K562 (cell line): ENCODE measurements around the gene HOXD13. TPM values are rescaled to one million over a fixed set of nuclear protein-coding genes. Genes with fewer than 3 reads are reported as not detected.
A peak's percentile ranks its signal among the peaks of the same experiment; 100 is the strongest.

Source experiments
- BACH1 ChIP-seq: fragments of 200-800 bp; sonication (Bioruptor generic); IDR thresholded peaks from 2 replicates; pipeline ENCODE4 v1.6.1; 2016; ENCODE audit warnings: missing genetic modification characterization, missing compliant biosample characterization
- DMBX1 ChIP-seq: fragments of 250-450 bp; sonication (Bioruptor Pico); IDR thresholded peaks from 2 replicates; pipeline ENCODE4 v1.8.0; 2022; ENCODE audit warnings: inconsistent platforms, mild to moderate bottlenecking, moderate library complexity, borderline replicate concordance
- ETV1 ChIP-seq: fragments of 450-650 bp; conservative IDR thresholded peaks from 2 replicates; pipeline ENCODE4 v1.6.1; 2016; ENCODE audit warnings: missing genetic modification characterization, control low read depth, low read depth, missing compliant biosample characterization
- GABPB1 ChIP-seq: sonication (generic); formaldehyde crosslinking; IDR thresholded peaks from 2 replicates; pipeline ENCODE4 v1.8.0; 2022; ENCODE audit warnings: mild to moderate bottlenecking, missing genetic modification reagents
- MAFK ChIP-seq: IDR thresholded peaks from 2 replicates; pipeline ENCODE4 v1.6.1; 2011; ENCODE audit warnings: low read length, improper control_type of control experiment
- SMARCC2 ChIP-seq: fragments of 450-650 bp; IDR thresholded peaks from 2 replicates; pipeline ENCODE4 v1.6.1; 2017; ENCODE audit warnings: antibody characterized with exemption, moderate library complexity, mild to moderate bottlenecking, low read depth
- SMC3 ChIP-seq: conservative IDR thresholded peaks from 2 replicates; pipeline ENCODE4 v1.6.1; 2011; ENCODE audit warnings: low read depth, low read length, improper control_type of control experiment; ENCODE audit not compliant: insufficient read depth
- ZBTB17 ChIP-seq: fragments of 450-650 bp; formaldehyde crosslinking; IDR thresholded peaks from 2 replicates; pipeline ENCODE4 v1.4.0; 2020; ENCODE audit warnings: mild to moderate bottlenecking
- ZNF3 ChIP-seq: fragments of 250-450 bp; sonication (Bioruptor Pico); IDR thresholded peaks from 2 replicates; pipeline ENCODE4 v1.5.0; 2021; ENCODE audit warnings: mild to moderate bottlenecking, moderate library complexity
- polyA plus RNA-seq, 8 experiments: library from polyadenylated mRNA; depleted of rRNA in 4 of 8; stranded (reverse) in 5 of 8; unstranded in 3 of 8; fragments of >200 nt; fragmentation: Nextera tagmentation in 2 of 8; fragmentation: Illumina TruSeq in 1 of 8; extraction: Ambion mirVana in 2 of 8; extraction: Trizol in 1 of 8; gene quantifications; 2 replicates each; pipeline versions ENCODE4 v1.2.1 to v1.2.3, GENCODE V29; 2011 to 2014; ENCODE audit warnings: inconsistent platforms in 1 of 8, missing spikeins in 1 of 8
- total RNA-seq, 7 experiments: library from RNA; depleted of rRNA in 6 of 7; stranded (reverse); fragments of >200 nt in 6 of 7; fragmentation: Illumina TruSeq in 2 of 7; extraction: Trizol in 2 of 7; gene quantifications; 2 replicates each; pipeline versions ENCODE4 v1.2.1 to v1.2.3, GENCODE V29; 2011 to 2021; ENCODE audit warnings: low replicate concordance in 1 of 7
- TF ChIP-seq, protein P1 (sequence below): fragments of 450-650 bp; IDR thresholded peaks from 2 replicates; pipeline ENCODE4 v1.6.1; 2016; ENCODE audit warnings: low read depth
- TF ChIP-seq, protein P2 (sequence below): fragments of 450-650 bp; IDR thresholded peaks from 2 replicates; pipeline ENCODE4 v1.6.1; 2018; ENCODE audit not compliant: partially characterized antibody
- TF ChIP-seq, protein P3 (sequence below): IDR thresholded peaks from 2 replicates; pipeline ENCODE4 v1.6.1; 2011; ENCODE audit warnings: borderline replicate concordance, low read depth, mild to moderate bottlenecking, moderate library complexity, low read length; ENCODE audit not compliant: insufficient read depth, poor library complexity, severe bottlenecking

HOXD13 gene
- total and polyA plus RNA-seq, 9 of the 15 experiments (the other 6 are each of a cell fraction or from before 2014, with no cell fraction given): 0.03 to 0.04 TPM; not detected in 7

DNA sequence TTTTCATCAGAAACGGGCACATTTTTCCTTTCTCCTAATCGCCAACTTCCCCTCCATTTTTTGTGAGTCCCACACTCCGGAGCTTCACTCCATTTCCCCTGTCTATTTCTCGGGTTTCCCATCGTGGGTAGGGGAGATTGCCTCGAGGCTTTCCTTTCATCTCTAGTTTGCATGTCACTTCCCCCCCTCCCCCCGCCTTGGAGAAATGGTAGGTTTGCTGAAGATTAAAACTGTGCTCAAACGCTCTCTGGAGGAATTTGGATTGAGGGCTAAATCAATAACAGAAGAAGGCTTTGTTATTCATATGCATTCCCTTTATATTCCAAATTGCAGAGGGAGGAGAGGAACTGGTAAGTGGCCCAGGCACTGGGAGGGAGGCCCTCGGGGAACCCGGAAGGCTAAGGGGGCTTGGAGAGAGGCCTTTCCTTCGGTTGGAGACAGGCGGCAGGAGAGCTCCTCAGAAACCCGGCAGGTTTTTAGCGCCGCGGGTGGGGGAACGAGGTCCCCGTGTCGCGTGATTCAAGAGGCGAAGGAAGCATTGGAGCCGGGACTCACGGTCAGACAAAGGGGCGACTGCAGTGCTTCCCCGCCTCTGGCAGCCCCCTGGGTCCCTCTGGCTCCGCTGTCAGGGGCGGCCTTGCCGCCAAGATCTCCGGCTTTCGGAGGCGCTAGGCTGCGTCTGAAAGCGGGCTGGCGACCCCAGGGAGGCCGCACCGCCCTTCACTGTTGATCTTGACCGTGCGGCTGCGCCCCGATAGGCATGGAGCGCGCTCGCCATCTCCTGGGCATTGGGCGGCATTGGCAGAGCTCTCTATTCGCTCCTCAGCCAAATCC, 4.7 kb downstream of the HOXD13 start (continued):
- TF ChIP-seq, protein P1, sequence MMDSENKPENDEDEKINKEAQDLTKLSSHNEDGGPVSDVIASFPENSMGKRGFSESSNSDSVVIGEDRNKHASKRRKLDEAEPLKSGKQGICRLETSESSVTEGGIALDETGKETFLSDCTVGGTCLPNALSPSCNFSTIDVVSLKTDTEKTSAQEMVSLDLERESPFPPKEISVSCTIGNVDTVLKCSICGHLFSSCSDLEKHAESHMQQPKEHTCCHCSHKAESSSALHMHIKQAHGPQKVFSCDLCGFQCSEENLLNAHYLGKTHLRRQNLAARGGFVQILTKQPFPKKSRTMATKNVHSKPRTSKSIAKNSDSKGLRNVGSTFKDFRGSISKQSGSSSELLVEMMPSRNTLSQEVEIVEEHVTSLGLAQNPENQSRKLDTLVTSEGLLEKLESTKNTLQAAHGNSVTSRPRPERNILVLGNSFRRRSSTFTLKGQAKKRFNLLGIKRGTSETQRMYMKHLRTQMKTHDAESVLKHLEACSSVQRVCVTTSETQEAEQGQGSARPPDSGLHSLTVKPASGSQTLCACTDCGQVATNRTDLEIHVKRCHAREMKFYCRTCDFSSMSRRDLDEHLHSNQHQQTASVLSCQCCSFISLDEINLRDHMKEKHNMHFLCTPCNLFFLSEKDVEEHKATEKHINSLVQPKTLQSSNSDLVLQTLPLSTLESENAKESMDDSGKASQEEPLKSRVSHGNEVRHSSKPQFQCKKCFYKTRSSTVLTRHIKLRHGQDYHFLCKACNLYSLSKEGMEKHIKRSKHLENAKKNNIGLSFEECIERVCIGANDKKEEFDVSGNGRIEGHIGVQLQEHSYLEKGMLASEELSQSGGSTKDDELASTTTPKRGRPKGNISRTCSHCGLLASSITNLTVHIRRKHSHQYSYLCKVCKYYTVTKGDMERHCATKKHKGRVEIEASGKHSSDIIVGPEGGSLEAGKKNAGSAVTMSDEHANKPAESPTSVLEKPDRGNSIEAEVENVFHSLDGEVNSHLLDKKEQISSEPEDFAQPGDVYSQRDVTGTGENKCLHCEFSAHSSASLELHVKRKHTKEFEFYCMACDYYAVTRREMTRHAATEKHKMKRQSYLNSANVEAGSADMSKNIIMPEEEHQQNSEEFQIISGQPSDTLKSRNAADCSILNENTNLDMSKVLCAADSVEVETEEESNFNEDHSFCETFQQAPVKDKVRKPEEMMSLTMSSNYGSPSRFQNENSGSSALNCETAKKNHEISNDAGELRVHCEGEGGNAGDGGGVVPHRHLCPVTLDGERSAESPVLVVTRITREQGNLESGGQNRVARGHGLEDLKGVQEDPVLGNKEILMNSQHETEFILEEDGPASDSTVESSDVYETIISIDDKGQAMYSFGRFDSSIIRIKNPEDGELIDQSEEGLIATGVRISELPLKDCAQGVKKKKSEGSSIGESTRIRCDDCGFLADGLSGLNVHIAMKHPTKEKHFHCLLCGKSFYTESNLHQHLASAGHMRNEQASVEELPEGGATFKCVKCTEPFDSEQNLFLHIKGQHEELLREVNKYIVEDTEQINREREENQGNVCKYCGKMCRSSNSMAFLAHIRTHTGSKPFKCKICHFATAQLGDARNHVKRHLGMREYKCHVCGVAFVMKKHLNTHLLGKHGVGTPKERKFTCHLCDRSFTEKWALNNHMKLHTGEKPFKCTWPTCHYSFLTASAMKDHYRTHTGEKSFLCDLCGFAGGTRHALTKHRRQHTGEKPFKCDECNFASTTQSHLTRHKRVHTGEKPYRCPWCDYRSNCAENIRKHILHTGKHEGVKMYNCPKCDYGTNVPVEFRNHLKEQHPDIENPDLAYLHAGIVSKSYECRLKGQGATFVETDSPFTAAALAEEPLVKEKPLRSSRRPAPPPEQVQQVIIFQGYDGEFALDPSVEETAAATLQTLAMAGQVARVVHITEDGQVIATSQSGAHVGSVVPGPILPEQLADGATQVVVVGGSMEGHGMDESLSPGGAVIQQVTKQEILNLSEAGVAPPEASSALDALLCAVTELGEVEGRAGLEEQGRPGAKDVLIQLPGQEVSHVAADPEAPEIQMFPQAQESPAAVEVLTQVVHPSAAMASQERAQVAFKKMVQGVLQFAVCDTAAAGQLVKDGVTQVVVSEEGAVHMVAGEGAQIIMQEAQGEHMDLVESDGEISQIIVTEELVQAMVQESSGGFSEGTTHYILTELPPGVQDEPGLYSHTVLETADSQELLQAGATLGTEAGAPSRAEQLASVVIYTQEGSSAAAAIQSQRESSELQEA: no peak
- TF ChIP-seq, protein P2, sequence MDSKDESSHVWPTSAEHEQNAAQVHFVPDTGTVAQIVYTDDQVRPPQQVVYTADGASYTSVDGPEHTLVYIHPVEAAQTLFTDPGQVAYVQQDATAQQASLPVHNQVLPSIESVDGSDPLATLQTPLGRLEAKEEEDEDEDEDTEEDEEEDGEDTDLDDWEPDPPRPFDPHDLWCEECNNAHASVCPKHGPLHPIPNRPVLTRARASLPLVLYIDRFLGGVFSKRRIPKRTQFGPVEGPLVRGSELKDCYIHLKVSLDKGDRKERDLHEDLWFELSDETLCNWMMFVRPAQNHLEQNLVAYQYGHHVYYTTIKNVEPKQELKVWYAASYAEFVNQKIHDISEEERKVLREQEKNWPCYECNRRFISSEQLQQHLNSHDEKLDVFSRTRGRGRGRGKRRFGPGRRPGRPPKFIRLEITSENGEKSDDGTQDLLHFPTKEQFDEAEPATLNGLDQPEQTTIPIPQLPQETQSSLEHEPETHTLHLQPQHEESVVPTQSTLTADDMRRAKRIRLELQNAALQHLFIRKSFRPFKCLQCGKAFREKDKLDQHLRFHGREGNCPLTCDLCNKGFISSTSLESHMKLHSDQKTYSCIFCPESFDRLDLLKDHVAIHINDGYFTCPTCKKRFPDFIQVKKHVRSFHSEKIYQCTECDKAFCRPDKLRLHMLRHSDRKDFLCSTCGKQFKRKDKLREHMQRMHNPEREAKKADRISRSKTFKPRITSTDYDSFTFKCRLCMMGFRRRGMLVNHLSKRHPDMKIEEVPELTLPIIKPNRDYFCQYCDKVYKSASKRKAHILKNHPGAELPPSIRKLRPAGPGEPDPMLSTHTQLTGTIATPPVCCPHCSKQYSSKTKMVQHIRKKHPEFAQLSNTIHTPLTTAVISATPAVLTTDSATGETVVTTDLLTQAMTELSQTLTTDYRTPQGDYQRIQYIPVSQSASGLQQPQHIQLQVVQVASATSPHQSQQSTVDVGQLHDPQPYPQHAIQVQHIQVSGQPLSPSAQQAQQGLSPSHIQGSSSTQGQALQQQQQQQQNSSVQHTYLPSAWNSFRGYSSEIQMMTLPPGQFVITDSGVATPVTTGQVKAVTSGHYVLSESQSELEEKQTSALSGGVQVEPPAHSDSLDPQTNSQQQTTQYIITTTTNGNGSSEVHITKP: no peak
- TF ChIP-seq MAFK (no peak), DMBX1 (CRISPR knock-in tag) (no peak), ETV1 (no peak), ZNF3 (no peak), ZBTB17 (CRISPR knock-in tag) (no peak), SMARCC2 (no peak), GABPB1 (no peak; the same call in 1 of the 2 replicates), BACH1 (no peak), SMC3 (peak; percentile 91)
- TF ChIP-seq, protein P3, sequence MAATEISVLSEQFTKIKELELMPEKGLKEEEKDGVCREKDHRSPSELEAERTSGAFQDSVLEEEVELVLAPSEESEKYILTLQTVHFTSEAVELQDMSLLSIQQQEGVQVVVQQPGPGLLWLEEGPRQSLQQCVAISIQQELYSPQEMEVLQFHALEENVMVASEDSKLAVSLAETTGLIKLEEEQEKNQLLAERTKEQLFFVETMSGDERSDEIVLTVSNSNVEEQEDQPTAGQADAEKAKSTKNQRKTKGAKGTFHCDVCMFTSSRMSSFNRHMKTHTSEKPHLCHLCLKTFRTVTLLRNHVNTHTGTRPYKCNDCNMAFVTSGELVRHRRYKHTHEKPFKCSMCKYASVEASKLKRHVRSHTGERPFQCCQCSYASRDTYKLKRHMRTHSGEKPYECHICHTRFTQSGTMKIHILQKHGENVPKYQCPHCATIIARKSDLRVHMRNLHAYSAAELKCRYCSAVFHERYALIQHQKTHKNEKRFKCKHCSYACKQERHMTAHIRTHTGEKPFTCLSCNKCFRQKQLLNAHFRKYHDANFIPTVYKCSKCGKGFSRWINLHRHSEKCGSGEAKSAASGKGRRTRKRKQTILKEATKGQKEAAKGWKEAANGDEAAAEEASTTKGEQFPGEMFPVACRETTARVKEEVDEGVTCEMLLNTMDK: no peak
